Stimulated activated memory B cell treated with anti-CD40 and anti-IgM and Interleukin-4, amounts not matched to agents 10 μg/mL and 1 μg/mL and 100 μg/mL, for 72 hours (primary cell): ENCODE results near the gene GADD45G.
A peak's percentile ranks its signal among the peaks of the same experiment; 100 is the strongest.

Experiments
- ATAC-seq: fragments of 150-1000 bp; cut with Tn5 transposase; 2 replicates; pipeline ENCODE4 v1.10.0; 2021
- H3K27ac Mint-ChIP-seq: one replicate; pipeline ENCODE4 v1.8.0; 2022; ENCODE audit warnings: mild to moderate bottlenecking, mixed read lengths
- H3K27me3 Mint-ChIP-seq: one replicate; pipeline ENCODE4 v1.8.0; 2022; ENCODE audit warnings: mixed read lengths
- H3K36me3 Mint-ChIP-seq: one replicate; pipeline ENCODE4 v1.8.0; 2022; ENCODE audit warnings: mixed read lengths
- H3K4me1 Mint-ChIP-seq: one replicate; pipeline ENCODE4 v1.8.0; 2022; ENCODE audit warnings: mixed read lengths
- H3K4me3 Mint-ChIP-seq: one replicate; pipeline ENCODE4 v1.8.0; 2022; ENCODE audit warnings: mild to moderate bottlenecking, moderate library complexity, mixed read lengths
- H3K9me3 Mint-ChIP-seq: one replicate; pipeline ENCODE4 v1.8.0; 2022; ENCODE audit warnings: mixed read lengths

Gene GADD45G

DNA sequence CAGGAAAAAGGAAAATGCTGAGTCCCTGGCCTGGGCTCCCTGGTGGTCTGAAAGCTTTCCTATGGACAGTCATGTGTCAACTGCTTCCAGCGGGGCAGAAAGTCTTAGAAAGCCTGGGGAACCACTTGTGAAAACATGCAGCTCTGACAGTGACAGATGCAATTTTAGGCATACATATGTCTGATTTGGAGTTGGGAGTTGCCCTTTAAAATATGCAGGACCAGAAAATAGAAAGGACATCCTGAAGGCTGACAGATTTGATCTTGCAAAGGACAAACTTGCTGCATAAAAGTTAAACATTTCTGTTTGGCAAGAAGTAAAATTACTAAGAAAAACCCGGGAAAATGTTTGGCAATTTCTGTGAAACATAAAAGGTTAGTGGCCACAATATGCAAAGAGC is 23.8 kb downstream of the GADD45G start:
- H3K9me3 Mint-ChIP-seq = no peaks in the 10 kb centered on the region
- H3K4me1 Mint-ChIP-seq = no peaks in the 10 kb centered on the region
- H3K36me3 Mint-ChIP-seq = no peaks in the 10 kb centered on the region
- H3K27ac Mint-ChIP-seq = no peak overlapping the region
- peaks cover 41% of the 10 kb centered on the region for H3K27me3 Mint-ChIP-seq
- no peak overlapping the region for H3K4me3 Mint-ChIP-seq
- ATAC-seq = no peak

- Mint-ChIP-seq H3K36me3 (no peaks in the 10 kb centered on the region), H3K27ac (no peak overlapping the region), H3K4me3 (no peak overlapping the region), H3K27me3 (peaks cover 41% of the 10 kb centered on the region), H3K9me3 (no peaks in the 10 kb centered on the region), H3K4me1 (no peaks in the 10 kb centered on the region)
- no peak for ATAC-seq
These were observed 24.5 kb downstream of the GADD45G start for GRCh38 chr9:89629081-89629976.

DNA sequence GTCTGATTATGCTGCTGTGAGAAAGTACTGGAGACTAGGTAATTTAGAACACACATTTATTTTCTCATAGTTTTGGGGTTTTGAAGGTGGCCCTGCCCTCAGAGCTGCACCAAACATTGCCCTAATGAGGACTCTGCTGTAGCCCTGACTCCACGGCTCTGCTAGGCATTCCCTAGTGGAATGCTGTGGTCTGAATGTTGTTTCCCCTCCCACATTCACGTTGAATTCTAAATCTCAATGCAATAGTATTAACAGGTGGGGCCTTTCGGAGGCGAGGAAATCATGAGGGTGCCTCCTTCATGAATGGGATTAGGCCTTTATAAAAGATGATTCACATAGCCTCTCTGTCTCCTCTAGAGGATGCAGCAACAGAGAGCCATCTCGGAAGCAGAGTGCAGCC is 25.7 kb downstream of the GADD45G start:
- Mint-ChIP-seq H3K9me3 (no peaks in the 10 kb centered on the region), H3K27me3 (peaks cover 36% of the 10 kb centered on the region), H3K4me1 (no peaks in the 10 kb centered on the region), H3K4me3 (no peak overlapping the region), H3K36me3 (no peaks in the 10 kb centered on the region), H3K27ac (no peak overlapping the region)
- no peak for ATAC-seq

DNA sequence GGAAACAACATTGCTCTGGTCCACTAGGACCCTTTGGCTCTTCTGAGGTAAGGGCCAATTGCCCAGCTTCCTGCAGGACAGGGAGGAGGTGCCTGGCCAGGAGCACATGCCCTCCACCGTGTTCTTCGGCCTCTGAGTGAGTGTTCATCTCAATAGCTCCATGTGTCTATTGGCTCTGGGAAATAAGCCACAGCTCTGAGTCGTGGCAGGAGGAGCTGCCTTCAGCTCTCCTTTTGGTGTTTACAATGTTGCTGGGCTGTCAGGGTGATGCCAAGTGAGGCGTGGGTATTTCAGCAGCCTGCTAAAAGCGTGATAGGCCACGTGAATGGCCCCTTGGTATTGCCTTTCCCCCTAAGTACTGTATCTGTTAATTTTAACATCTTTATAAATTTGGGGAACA is 26.6 kb downstream of the GADD45G start:
- H3K27me3 Mint-ChIP-seq = peaks cover 31% of the 10 kb centered on the region

DNA sequence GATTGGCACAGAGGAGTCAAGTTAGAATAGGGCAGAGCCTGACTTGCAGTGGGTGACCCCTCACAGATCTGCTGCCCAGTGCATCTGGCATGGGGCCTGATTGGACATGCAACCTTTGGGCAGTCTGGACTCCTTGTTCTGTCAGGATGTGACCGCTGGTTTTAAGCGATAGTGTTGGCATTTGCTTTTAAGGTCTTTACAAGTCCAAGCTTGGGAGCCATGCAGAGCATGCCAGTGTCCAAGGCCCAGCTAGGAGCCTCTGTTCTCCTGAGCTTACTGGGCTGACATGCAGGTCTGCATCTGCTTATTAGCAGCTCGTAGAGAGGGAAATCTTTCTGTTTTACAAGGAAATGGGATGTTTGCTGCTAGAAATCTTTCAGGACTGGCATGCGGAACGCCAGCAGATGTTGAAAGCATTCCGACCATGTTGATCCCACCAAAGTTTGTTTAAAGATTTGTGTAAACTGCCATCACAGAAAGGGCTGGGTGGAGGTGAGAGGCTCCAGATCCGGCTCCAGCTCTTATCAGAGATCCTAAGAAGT is 27.5 kb downstream of the GADD45G start:
- Mint-ChIP-seq H3K4me3 (no peak overlapping the region), H3K36me3 (no peaks in the 10 kb centered on the region), H3K9me3 (no peaks in the 10 kb centered on the region), H3K4me1 (no peaks in the 10 kb centered on the region), H3K27ac (no peak overlapping the region), H3K27me3 (peaks cover 26% of the 10 kb centered on the region)
- no peak for ATAC-seq

More for the DNA sequence above, 26.6 kb downstream of the GADD45G start:
- Mint-ChIP-seq H3K9me3 (no peaks in the 10 kb centered on the region), H3K36me3 (no peaks in the 10 kb centered on the region), H3K4me1 (no peaks in the 10 kb centered on the region), H3K4me3 (no peak overlapping the region), H3K27ac (no peak overlapping the region)
- no peak for ATAC-seq

DNA sequence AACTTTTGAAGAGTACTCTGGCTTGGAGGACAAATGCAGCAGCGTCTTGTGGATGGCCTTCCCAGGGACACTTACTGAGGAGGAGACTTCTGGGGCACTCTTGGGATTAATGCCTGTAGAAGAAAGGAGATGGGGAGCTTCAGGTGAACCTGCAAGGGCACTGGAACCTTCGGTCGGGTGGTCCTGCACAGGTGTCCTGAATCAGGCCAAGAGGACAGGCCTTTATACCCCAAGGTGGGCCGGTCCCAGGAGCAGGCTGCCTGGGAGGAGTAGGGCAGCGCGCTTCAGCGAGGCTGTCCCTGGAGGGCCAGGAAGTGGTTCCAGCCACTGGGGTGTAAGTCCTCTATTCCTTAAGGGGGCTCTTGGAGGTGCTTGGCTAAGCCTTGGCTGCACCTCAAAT is 27.9 kb downstream of the GADD45G start:
- no peak for ATAC-seq
- no peaks in the 10 kb centered on the region for H3K9me3 Mint-ChIP-seq
- H3K4me1 Mint-ChIP-seq = no peaks in the 10 kb centered on the region
- H3K36me3 Mint-ChIP-seq = no peaks in the 10 kb centered on the region
- no peak overlapping the region for H3K27ac Mint-ChIP-seq
- H3K27me3 Mint-ChIP-seq = peaks cover 21% of the 10 kb centered on the region
- H3K4me3 Mint-ChIP-seq = no peak overlapping the region

DNA sequence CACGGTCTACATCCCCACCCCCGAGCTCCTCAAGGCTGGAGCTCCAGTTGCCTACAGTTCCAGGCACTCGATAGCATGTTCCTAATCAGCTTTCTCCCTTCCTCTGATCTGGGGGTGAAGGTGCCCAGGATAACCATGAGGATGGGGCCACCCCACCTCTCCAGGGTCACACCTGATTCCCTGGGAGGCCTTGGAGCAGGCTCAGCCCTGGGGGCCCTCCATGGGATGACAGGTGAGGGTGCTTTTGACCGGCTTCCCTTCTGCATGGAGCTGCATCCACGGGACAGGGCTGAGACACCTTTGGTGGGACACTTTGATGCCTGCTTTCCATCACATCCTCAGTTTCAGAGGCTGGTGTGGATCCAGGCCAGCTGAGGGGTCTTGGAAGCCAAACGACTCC is 28.6 kb downstream of the GADD45G start:
- no peak for ATAC-seq
- Mint-ChIP-seq H3K4me3 (no peak overlapping the region), H3K36me3 (no peaks in the 10 kb centered on the region), H3K27ac (no peak overlapping the region), H3K27me3 (peaks cover 18% of the 10 kb centered on the region), H3K4me1 (no peaks in the 10 kb centered on the region), H3K9me3 (no peaks in the 10 kb centered on the region)

GRCh38 chr9:89633920-89634319 is 29.1 kb downstream of the GADD45G start:
- Mint-ChIP-seq H3K27ac (no peak overlapping the region), H3K4me3 (no peak overlapping the region), H3K4me1 (no peaks in the 10 kb centered on the region), H3K36me3 (no peaks in the 10 kb centered on the region), H3K27me3 (peaks cover 18% of the 10 kb centered on the region), H3K9me3 (no peaks in the 10 kb centered on the region)
- ATAC-seq = no peak

DNA sequence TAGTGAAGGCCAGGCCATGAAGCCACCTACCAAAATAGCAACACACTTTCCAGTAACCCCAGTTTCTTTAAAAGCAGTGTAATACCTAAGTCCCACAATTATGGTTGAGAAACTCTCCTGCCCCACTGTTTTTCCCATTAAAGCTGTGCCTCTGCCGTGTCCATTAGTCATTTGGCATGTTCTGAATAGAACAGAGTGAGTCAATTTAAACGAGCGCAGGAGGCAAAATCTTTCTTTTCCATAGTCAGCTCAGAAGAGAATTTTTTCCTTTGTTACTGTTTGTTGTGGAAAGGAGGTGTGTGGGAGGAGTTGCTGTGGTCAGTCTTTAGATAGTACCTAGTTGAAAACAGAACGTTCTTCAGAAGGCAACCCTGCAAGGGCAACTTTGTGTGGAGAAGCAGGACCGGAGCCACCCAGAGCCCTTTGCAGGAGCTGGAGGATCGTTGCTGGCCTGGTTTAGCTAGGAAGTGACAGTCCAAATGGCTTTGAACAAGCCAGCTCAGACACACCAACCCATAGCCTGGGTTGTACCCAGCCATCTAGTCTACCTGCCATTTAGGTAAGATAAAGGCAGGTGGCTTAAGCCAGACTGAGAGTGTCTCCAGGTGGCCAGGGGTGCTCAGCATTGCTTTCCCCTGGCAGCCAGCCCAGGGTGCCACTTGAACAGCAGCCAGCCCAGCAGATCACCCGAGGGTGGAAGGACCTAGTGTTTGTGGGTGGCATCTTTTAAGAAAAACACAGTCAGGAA is 30.4 kb downstream of the GADD45G start:
- no peaks in the 10 kb centered on the region for H3K36me3 Mint-ChIP-seq
- no peak overlapping the region for H3K27ac Mint-ChIP-seq
- H3K27me3 Mint-ChIP-seq = peaks cover 18% of the 10 kb centered on the region
- no peaks in the 10 kb centered on the region for H3K9me3 Mint-ChIP-seq
- no peak overlapping the region for H3K4me3 Mint-ChIP-seq
- H3K4me1 Mint-ChIP-seq = no peaks in the 10 kb centered on the region
- no peak for ATAC-seq

DNA sequence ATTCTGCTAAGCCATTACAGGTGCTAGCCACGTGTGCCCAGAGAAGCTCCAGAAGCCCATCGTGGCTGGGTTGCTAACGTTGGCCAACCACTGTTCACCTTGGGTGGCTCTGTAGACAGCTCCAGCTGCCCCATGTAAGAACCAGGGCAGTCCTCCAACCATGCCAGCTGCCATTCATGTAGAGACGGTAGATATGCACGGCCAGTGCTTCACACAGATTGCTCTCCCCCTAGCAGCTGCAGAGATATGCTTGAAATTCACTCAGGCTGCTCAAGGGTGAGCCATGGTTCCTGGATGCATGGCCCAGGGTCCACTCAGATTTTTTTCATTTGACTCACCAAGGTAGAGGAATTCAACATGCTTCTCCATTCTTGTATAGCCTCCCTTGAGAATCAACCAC is 31.0 kb downstream of the GADD45G start:
- H3K4me3 Mint-ChIP-seq = no peak overlapping the region
- no peak overlapping the region for H3K27ac Mint-ChIP-seq

DNA sequence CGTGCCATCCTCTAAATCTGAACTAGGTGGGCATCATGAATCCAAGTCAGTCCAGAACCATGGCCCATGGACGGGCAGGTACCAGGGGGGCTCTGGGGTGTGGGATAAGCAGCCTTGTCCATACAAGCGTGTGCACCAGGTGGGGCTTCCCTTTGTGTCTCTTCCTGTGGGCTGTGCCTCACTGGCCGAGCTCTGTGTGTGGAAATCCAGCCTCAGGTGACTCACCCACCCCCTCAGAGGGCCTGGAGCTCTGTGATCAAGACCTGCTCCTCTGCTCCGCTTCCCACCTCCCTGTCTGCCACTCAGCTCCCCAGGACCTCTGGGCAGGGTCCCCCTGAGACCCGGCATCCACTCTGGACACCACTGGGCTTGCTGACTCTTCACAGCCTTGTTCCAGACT is 33.0 kb downstream of the GADD45G start:
- no peak overlapping the region for H3K4me3 Mint-ChIP-seq
- no peaks in the 10 kb centered on the region for H3K9me3 Mint-ChIP-seq
- H3K27ac Mint-ChIP-seq = no peak overlapping the region
- H3K27me3 Mint-ChIP-seq = peaks cover 28% of the 10 kb centered on the region
- no peaks in the 10 kb centered on the region for H3K4me1 Mint-ChIP-seq
- H3K36me3 Mint-ChIP-seq = no peaks in the 10 kb centered on the region
- peak; percentile 14 for ATAC-seq

More for the DNA sequence above, 31.0 kb downstream of the GADD45G start:
- Mint-ChIP-seq H3K9me3 (no peaks in the 10 kb centered on the region), H3K27me3 (peaks cover 21% of the 10 kb centered on the region), H3K4me1 (no peaks in the 10 kb centered on the region), H3K36me3 (no peaks in the 10 kb centered on the region)
- no peak for ATAC-seq

DNA sequence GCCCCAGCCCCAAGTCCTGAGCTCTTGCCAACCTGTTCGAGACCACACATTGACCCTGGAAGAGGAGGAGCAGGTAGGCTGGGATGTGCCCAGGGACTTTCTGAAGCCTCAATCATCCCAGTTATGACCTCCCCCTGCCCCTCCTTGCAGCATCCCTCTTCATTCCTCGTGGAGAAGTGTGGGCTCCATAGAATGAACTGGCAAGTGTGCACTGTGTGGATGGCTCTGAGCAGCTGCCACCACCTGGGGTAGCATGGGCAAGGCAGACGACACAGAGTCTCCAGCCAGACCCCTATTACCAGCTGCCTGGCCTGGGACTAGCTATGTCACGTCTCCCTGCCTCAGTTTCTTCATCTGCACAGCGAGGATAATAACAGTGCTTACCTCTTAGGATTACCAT is 33.5 kb downstream of the GADD45G start:
- Mint-ChIP-seq H3K4me3 (no peak overlapping the region), H3K27ac (no peak overlapping the region), H3K36me3 (no peaks in the 10 kb centered on the region), H3K4me1 (no peaks in the 10 kb centered on the region), H3K9me3 (no peaks in the 10 kb centered on the region), H3K27me3 (peaks cover 26% of the 10 kb centered on the region)
- ATAC-seq = no peak

- Mint-ChIP-seq H3K27me3 (peaks cover 25% of the 10 kb centered on the region), H3K36me3 (no peaks in the 10 kb centered on the region), H3K9me3 (no peaks in the 10 kb centered on the region), H3K27ac (no peak overlapping the region), H3K4me1 (no peaks in the 10 kb centered on the region), H3K4me3 (no peak overlapping the region)
- no peak for ATAC-seq
These were observed 34.1 kb downstream of the GADD45G start for GRCh38 chr9:89638893-89639292.

DNA sequence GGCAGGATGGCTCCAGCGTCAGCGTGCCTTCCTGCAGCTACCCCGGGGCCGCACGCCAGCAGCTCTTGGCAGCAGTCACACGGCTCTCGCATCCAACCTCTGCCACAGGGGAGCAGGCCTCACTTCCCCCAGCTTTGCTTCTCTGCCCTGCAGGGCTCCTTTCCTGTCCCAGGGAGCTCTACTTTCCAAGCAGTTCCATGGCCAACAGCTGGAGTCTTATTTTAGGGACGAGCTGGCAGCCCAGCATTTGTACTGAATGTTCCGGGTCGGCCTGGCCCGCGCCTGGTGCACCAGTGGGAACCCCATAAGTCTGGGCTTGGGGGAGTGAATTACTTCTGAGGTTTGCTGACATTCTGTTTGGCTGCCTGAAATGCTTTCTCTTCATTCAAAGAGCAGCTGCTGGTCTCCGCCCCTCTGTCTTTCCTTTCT is 34.6 kb downstream of the GADD45G start:
- Mint-ChIP-seq H3K27me3 (peaks cover 25% of the 10 kb centered on the region), H3K4me1 (no peaks in the 10 kb centered on the region), H3K27ac (no peak overlapping the region), H3K9me3 (no peaks in the 10 kb centered on the region), H3K4me3 (no peak overlapping the region), H3K36me3 (no peaks in the 10 kb centered on the region)
- no peak for ATAC-seq

DNA sequence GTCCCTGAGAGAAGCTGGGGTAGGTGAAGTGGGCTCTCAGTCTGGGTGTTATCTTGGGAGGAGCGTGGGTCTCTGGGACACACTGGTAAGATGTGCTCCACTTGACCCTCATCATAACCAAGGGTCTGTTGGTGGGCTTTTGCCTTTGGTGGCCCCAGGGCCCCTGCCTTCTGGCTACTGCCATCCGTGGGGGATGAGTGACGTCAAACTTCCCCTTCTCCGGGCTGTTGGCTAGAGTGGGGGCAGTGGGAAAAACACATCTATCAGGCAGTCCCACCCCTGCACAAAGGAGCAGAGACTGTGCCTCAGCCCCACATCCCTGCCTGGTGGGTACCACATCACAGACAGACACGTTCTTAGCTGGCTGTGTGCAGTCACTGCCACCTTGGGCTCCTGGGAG is 35.1 kb downstream of the GADD45G start:
- no peaks in the 10 kb centered on the region for H3K4me1 Mint-ChIP-seq
- peaks cover 19% of the 10 kb centered on the region for H3K27me3 Mint-ChIP-seq
- no peak for ATAC-seq
- H3K4me3 Mint-ChIP-seq = no peak overlapping the region
- H3K9me3 Mint-ChIP-seq = no peaks in the 10 kb centered on the region
- H3K27ac Mint-ChIP-seq = no peak overlapping the region
- no peaks in the 10 kb centered on the region for H3K36me3 Mint-ChIP-seq
